Cortex of kidney (tissue), 1 donor: ENCODE measurements around the gene MLXIPL.
"Not testable (repeated sequence)": the region's sequence is repeated elsewhere in the genome, so short reads cannot be mapped to it uniquely, and the experiment has no call there.

Source experiments
- DNase-seq: peaks from one replicate; lab custom pipeline; 2025; lab: John Stamatoyannopoulos, UW

MLXIPL gene

DNA sequence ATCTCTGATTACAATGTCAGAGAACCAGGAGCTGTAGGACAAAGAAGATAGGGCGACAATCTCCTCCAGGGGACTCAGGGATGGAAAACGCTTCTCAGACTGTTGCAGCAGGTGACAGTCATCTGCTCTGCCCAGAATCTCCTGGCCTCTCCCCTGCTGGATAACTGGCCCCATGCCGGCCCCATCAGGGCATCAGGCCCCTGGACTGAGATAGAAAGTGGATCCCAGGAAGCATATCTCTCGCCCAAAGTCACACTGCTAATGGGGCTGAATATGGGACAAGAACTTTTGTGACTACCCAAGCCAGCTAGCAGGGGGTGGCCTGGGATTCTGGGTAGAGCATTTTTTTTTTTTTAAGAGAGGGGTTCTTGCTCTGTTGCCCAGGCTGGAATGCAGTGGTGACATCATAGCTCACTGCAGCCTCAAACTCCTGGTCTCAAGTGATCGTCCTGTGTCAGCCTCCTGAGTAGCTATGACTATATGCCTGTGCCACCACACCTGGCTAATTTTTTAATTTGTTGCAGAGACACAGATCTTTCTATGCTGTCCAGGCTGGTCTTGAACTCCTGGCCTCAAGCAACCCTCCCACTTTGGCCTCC is 20.5 kb upstream of the MLXIPL start:
- no peak for DNase-seq

DNA sequence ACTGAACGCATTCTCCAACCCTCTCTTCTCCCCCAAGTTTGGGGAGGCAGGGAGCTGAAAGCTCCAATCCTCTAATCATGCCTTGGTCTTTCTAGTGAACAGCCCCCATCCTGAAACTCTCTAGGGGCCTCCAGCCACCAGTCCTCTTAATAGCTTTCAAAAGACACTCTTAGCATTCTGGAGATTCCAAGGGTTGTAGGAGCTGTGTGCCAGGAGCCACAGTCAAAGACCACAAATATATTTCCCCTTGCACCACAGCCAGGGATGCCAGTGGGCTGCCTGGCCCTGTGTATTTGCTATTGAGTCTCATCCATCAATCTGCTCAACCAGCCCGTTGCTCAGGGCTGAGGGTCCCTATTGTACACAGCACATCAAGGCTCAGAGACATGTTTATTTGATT is 18.5 kb upstream of the MLXIPL start:
- no peak for DNase-seq

DNA sequence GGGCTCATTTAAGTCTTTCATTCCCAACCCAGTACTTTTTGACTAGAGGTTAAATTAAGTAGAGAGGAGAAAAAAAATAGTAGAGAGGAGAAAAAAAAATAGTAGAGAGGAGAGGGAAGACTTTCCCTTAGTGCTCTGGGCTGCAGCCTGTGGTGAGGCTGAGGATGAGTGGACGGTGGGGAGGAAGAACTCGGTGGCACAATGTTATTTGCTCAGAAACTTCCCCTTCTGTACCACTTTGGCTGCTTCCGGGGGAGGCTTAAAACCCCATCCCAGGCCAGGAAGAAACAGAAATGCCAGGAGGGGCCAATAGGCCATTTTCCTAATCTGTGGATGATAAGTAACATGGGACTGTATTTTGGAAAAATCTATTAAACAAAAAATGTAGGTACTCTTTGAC is 14.6 kb upstream of the MLXIPL start:
- DNase-seq, result no peak

DNA sequence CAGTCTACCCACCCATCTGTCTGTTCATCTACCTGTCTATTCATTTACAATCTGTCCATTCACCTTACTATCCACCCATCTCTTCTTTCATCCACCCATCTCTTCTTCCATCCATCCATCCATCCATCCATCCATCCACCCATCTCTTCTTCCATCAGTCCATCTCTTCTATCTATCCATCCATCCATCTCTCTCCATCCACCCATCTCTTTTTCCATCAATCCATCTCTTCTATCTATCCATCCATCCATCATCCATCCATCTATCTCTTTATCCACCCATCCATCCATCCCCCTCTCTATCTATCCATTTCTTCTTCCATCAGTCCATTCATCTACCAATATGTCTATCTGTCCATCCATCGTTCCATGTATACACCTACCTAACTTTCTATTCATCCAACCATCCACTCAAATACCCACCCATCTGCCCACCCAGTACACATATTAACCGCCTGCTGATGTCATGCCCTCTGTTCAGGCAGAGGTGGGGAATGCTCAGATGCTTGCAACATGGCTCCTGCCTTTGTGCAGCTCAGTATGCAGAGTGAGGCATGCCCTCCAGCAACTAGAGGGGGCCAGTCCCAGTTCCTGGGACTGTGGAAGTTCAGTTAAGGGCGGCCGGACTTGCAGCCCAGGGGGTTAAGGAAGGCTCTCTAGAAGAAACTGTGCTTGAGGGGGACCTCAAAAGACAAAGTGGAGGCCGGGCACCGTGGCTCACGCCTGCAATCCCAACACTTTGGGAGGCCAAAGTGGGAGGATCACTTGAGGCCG is 11.3 kb upstream of the MLXIPL start:
- DNase-seq, result no peak

DNA sequence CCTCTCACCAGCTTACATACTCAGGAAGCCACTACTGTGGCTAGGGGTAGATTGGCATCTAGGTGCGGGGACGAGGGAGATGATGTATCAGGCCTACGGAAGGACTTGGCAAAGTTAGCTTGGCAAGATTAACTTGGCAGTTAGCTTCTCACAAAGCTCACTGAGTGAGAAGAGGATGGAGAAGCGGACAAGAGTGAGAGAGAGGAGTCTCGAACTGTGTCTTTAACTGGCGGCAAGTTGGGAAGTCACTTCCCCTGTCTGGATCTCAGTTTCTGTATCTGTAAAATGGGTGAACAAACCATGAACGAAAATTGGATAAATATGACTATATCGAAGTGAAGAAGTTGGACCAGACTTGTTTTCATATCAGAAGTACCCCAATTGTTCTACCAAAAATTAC is 9.5 kb upstream of the MLXIPL start:
- DNase-seq, result no peak

DNA sequence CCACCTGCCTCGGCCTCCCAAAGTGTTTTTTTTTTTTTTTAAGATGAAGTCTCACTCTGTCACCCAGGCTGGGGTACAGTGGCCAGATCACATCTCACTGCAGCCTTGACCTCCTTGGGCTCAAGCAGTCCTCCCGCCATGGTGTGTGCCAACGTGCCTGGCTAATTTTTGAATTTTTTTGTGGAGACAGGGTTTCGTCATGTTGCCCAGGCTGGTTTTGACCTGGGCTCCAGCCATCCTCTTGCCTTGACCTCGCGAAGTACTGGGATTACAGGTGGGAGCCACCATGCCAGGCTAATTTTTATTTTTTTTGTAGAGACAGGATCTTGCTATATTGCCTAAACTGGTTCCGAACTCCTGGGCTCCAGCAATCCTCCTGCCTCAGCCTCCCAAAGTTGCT is 9.0 kb upstream of the MLXIPL start:
- no peak for DNase-seq

DNA sequence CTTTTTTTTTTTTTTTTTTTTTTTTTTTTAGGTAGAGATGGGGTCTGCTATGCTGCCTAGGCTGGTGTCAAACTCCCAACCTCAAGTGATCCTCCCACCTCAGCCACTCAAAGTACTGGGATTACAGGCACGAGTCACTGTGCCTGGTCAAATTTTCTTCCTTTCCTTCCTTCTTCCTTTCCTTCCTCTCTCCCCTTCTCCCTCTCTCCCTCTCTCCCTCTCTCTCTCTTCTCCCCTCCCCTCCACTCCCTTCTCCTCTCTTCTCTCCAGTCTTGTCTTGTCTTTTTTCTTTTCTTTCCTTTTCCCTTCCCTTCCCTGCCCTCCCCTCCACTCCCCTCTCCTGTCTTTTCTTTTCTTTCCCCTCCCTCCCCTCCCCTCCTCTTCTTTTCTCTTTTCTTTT is 7.2 kb upstream of the MLXIPL start:
- DNase-seq, result no peak

DNA sequence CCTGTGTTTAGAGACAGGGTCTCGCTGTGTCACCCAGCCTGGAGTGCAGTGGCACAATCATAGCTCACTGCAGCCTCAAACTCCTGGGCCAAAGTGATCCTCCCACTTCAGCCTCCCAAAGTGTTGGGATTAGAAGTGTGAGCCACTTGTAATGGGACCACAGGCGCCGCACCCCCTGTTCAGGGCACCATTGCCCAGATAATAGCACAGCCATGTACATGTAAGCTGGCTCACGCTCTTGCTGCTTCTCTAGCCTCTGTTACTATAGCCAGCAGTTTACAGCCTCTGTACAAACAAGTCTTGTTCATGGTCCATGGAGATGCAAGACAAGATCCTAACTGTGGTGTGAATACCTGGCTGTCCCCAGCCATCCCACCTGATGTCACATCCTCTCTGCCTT is 4.2 kb upstream of the MLXIPL start:
- DNase-seq, result no peak

DNA sequence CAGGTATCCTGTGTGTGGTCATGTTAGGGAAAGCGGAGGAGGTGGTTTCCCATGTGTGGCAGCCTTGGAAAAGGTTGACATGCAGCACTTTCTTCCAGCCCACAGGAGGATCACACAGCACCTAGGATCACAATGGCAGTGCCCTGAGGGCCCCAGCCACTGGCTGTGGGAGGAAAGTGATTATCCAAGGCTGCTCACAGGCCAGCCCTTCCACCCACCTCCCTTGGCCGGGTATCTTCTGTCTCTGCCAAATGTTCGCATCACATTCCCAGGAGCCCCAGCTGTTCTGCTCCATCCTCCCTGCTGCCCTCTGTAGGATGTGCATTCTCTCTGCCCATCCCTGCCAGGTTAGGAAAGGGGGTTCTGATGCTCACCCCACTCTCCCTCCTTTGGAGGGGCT is 2.5 kb upstream of the MLXIPL start:
- no peak for DNase-seq

DNA sequence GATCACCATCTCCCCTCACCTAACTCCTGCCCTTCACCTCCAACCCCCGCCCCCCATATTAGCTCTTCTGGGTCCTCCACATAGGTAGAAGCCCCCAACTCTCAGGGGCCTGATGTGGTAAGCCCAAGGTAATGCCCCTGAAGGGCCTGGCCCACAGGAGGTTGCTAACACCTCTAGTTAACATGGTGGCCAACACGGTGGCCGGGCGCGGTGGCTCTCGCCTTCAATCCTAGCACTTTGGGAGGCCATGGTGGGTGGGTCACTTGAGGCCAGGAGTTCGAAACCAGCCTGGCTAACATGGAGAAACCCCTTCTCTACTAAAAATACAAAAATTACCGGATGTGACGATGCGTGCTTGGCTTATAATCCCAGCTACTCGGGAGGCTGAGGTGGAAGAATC is 954 bp upstream of the MLXIPL start:
- DNase-seq, result no peak

DNA sequence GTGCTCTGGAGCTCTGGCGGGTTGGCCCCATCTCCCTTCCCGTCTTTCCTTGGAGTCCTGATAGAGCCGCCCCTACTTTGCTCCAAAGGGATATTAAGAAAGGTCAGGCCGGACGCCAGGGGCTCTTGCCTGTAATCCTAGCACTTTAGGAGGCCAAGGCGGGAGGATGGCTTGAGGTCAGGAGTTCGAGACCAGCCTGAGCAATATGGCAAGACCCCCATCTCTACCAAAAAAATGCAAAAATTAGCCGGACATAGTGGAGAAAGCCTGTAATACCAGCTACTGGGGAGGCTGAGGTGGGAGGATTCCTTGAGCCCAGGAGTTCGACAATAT is 313 bp upstream of the MLXIPL start:
- no peak for DNase-seq

DNA sequence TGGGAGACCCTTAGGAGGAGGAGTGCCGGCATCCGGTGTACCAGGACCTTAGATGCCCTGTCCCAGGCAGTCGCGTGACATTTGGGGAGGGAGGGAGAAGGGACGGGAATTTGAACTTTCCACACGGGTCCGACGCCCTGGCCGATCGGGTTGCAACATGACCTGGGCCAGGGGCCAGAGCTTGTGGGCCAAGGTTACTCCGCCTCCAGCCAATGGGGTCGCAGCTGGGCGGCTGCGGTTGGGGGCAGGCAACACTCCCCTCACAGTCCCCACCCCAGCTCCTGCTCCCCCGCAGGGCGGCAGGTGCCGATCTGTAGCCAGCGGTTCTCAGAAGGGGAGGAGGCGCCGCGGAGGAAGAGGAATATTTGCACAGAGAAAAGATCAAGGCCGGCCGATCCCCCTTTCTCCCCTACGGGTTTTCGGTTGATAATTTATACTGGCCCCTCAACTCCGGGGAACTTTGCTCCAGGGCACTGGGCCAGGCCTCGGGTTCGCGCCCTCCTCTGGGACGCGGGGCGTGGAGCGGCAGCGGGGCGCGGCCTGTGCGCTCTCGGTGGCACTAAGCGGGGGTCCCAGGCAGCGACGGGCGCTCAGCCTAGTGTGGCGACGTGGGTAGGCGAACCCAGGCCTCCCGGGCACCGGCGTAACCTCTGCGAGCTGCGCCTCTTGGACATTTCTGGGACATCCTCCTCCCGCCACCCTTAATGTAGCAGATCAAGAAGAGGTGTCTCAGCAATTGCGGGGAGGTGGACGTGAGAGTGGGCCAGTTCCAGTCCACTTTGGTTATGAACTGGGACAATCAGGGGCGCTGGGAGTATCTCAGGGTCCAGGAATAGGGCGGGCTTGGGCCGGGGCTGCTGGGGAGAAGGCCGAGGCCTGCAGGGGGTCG is 1.2 kb downstream of the MLXIPL start:
- no peak for DNase-seq

DNA sequence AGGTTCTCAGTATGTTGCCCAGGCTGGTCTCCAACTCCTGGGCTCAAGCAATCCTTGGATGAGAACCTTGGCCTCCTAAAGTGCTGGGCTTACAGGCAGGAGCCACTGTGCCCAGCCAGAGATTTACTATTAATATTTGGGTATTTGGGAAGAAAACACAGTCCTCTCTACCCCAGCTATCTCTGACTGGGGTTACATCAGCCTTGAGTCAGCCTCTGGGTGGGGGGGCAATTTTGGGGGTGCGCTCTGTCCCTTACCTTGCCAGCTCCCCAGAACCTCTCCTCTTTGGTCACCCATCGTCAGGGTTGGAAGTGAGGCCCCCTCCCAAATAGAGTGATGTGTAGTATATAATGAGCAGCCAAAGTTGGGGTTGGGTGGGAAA is 1.8 kb downstream of the MLXIPL start:
- DNase-seq, result no peak

DNA sequence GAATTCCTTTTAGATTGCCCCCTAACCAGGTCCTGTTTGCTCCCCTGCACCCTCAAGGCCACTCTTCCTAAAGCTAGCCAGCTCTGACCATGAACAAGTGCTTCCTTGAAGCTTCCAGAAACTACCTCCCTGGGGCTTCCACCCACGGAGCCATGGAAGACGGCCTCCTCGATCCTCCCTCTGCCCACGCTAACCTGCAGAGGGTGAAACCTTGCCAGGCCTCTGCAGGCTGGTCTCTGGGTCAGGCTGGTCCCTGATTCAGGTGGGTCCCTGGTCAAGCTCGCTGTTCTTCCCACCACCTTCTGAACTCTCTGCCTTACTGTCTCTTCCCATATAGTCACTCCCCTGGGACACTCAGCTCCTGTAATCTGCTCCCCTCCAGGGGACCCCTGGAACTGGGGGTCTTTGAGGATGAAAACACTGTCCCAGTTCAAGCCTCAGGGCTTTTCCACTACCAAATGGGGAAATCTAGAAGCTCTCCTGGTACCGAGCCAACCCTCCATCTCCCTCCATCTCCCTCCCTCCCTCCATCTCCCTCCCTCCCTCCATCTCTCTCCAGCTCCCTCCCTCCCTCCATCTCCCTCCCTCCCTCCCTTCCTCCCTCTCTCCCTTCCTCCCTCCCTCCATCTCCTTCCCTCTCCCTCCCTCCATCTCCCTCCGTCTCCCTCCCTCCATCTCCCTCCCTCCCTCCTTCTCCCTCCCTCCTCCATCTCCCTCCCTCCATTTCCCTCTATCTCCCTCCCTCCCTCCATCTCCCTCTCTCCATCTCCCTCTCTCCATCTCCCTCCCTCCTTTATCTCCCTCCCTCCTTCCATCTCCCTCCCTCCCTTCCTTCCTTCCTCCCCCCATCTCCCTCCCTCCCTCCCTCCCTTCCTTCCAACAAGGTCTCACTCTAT is 2.9 kb downstream of the MLXIPL start:
- no peak for DNase-seq

DNA sequence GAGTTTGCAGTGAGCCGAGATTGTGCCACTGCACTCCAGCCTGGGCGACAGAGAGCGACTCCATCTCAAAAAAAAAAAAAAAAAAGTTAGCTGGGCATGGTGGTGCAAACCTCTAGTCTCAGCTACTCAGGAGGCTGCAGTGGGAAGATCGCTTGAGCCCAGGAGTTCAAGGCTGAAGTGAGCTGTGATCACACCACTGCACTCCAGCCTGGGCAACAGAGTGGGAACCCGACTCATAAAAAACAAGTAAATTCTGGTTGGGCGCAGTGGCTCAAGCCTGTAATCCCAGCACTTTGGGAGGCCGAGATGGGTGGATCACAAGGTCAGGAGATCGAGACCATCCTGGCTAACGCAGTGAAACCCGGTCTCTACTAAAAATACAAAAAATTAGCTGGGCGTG is 4.9 kb downstream of the MLXIPL start:
- not testable (repeated sequence) for DNase-seq

DNA sequence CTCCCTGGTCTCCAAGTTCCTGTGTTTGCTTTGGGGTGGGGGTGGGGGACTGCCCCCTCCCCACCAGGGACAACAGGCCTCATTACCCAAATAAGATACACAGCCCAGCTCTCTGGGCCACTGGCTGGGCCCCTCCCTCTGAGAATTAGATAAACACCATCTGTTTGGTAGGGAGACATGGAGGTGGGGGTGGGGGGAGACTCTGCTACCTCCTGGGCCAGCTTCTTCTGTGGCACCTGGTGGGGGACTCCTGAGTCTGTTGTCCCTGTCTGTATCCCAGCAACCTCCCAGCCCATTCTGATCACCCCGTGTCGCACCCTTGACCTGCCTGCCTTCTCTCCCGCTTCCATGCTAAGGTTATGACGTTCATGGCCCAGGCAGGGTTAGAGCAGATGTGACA is 5.8 kb downstream of the MLXIPL start:
- DNase-seq, result no peak

DNA sequence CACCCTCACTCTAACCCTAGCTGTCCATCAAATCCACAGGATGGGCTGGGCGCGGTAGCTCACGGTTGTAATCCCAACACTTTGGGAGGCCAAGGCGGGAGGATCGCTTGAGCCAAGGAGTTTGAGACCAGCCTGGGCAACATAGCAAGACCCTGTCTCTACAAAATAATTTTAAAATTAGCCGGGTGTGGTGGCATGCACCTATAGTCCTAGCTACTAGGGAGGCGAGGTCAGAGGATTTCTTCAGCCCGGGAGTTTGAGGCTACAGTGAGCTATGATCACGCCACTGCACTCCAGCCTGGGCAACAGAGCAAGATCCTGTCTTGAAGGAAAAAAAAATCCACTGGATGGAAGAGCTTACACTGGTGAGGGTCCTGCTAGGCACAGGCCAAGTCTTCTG is 6.8 kb downstream of the MLXIPL start:
- not testable (repeated sequence) for DNase-seq

DNA sequence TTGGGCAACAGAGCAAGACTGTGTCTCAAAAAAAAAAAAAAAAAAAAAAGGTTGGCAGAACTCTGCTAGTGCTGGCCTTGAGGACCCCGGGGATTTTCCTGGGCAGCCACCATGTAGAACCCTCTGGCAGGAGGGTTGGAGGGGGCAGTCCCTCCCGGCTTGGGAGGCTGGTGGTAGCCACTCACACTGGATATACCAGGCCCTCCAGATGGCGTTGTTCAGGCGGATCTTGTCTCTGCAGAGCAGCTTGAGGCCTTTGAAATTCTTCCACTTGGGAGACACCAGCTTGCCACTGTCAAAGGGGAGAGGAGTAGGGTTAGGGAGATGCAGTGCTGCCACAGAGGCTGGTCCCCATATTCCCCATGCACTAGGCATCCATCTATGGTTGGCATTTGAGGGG is 8.4 kb downstream of the MLXIPL start:
- DNase-seq, result no peak

DNA sequence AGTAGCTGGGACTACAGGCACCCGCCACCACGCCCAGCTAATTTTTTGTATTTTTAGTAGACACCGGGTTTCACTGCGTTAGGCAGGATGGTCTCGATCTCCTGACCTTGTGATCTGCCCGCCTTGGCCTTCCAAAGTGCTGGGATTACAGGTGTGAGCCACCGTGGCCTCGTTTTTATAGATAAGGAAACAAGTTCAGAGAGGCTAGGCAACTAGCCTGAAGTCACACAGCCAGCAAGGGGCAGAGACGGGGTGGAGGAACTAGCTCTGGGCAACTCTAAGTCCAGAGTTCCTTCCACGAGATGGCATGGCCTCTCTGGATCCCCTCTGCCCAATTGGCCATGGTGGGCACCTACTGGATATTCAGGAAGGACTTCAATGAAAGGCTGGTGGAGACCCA is 9.4 kb downstream of the MLXIPL start:
- DNase-seq, result not testable (repeated sequence)

DNA sequence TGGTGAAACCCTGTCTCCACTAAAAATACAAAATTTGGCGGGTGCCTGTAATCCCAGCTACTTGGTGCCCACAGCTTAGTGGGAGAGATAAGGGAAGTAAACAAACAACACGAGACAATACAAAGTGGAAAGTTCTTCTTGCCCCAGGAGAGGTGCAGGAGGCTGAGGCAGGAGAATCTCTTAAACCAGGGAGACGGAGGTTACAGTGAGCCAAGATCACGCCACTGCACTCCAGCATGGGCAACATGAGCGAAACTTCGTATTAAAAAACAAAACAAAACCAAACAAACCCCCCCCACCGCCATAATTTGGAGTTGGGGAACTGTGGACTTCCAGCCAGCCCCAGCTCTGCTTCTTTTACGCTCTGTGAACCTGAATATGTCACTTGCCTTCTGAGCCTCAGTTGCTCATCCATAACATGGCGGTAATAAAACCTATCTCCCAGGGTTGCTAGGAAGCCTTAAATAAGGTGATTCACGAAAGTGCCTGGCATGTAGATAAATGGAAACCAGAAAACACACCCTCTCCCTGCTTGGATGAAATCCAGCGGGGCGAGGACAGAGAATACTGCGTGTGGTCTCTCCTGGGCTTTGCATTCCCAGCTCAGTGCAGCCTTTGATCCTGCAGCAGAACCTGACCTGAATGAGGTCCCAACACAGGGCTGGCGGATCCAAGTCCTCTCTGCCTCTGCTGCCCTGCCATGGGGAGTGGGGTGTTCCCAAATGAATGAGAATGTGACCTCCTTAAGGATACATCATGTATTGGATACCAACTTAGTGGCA is 10.2 kb downstream of the MLXIPL start:
- no peak for DNase-seq

DNA sequence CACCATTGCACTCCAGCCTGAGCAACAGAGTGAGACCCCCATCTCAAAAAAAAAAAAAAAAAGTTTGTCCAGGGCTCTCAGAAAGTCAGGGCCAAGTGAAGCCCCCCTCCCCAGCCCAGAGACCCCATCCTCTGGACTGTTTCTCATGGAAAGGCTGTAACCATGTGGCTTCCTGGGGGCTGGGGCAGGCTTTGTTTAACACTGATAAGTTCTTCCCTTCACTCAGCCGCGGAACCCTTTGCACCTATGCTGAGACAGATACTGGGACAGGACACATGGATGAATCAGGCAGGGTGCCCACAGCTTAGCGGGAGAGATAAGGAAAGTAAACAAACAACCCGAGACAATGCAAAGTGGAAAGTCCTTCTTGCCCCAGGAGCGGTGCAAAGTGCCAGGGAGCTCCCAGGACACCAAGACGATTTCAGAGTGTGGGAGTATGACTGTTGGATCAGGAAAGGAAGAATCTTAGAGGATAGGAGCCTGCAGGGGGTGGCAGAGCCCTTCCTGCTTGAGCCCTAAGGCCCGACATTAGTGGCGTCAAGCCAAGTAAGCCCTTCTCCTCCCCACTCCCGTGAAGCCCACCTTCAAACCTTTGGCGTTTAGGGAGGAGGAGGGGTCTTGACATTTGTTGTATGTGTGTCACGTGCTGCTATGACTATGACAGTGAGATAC is 11.6 kb downstream of the MLXIPL start:
- no peak for DNase-seq
